ENCODE data around the gene DIS3L. TPM values are rescaled to one million over a fixed set of nuclear protein-coding genes. Genes with fewer than 3 reads are reported as not detected.

Gene DIS3L
- total and polyA plus RNA-seq, 2 of the 13 experiments (the other 11 are each of a cell fraction or from before 2014, with no cell fraction given) = 21.0 to 50.5 TPM

- TF ChIP-seq HIC2 (CRISPR knock-in tag; IDR thresholded peaks at IDR 0.05; ENCODE audit: low read depth) = no peak
- no peak for TF ChIP-seq SRF (IDR thresholded peaks at IDR 0.05; ENCODE audit: low read depth, low read length)
- TF ChIP-seq ZSCAN12 (CRISPR knock-in tag; IDR thresholded peaks at IDR 0.05) = no peak
Observed at GRCh38 chr15:66285533-66286280, 7.7 kb upstream of the DIS3L start (continued).

- TF ChIP-seq BORCS8-MEF2B (CRISPR knock-in tag; IDR thresholded peaks at IDR 0.05) (no peak), ZNF614 (CRISPR knock-in tag; IDR thresholded peaks at IDR 0.05; ENCODE audit: borderline replicate concordance) (0 out of 2 replicates have a peak, but pooled peaks have one; percentile 2), STAG1 (CRISPR knock-in tag; IDR thresholded peaks at IDR 0.05) (peak; percentile 33; the same call in 1 of the 2 replicates), MAFF (IDR thresholded peaks at IDR 0.05; ENCODE audit: low read depth, low read length) (peak; percentile 9; the same call in 1 of the 2 replicates), ZNF205 (CRISPR knock-in tag; IDR thresholded peaks at IDR 0.05) (no peak), MEIS1 (CRISPR knock-in tag; IDR thresholded peaks at IDR 0.05; ENCODE audit: borderline replicate concordance) (no peak), CREB3 (CRISPR knock-in tag; IDR thresholded peaks at IDR 0.05) (no peak), CTCF (CRISPR knock-in tag; IDR thresholded peaks at IDR 0.05) (peak; percentile 20; the same call in 1 of the 2 replicates), ARID3A (IDR thresholded peaks at IDR 0.05; ENCODE audit: low read depth, low read length) (0 out of 2 replicates have a peak, but pooled peaks have one; percentile 14), ZNF362 (CRISPR knock-in tag; IDR thresholded peaks at IDR 0.05; ENCODE audit: borderline replicate concordance) (peak; percentile 85)
- Histone ChIP-seq H3K9ac (ENCODE audit: insufficient read depth, low read depth, low read length) (no peak overlapping the region), H3K36me3 (replicated peaks in 1 of 2; ENCODE audit: control insufficient read depth in 1 of 2, insufficient read depth in 2 of 2, low read length in 2 of 2) (no peaks in the 10 kb centered on the region), H3K4me1 (ENCODE audit: insufficient read depth, low read length) (peaks cover 23% of the 10 kb centered on the region), H3K27me3 (ENCODE audit: control insufficient read depth in 1 of 2, insufficient read depth in 2 of 2, low read length in 2 of 2) (no peaks in the 10 kb centered on the region), H3K27ac (ENCODE audit: extremely low read length, insufficient read depth, low read length) (no peak overlapping the region), H3K9me3 (ENCODE audit: low read length) (no peaks in the 10 kb centered on the region), H3K4me3 (replicated peaks in 1 of 3; ENCODE audit: insufficient read depth in 1 of 3, low read depth in 2 of 3, low read length in 3 of 3) (no peak overlapping the region), H4K20me1 (ENCODE audit: insufficient read depth, low read length) (no peaks in the 10 kb centered on the region), H3K4me2 (ENCODE audit: low read depth, low read length) (peak overlapping the region; percentile 8; the same call in 1 of the 2 replicates), H2AFZ (ENCODE audit: low read length) (no peak overlapping the region), H3K79me2 (ENCODE audit: insufficient read depth, low read length) (no peaks in the 10 kb centered on the region)
- intact Hi-C loops (cut with micrococcal nuclease; ENCODE audit: unreplicated experiment) (loop anchor here (1.0 kb wide), 1 partner anchor 371 kb away; no protein-coding TSS in a partner anchor), in situ Hi-C loops (cut with HindIII; ENCODE audit: extremely low pct_ligation_motif_present, low pct_unique_long_range_greater_than_20kb) (loop anchor here (5.0 kb wide), 1 partner anchor 35 kb away; the partner anchor contains the start of gene MEGF11)
- no peak for FAIRE-seq
- no TSS peak for BruUV-seq (replicated peaks)
- CTCF ChIA-PET (ENCODE audit: low intra/inter-chr PET ratio, low total read pairs) = interaction anchor here (0.9 to 1.2 kb wide), 3 partner anchors 211 to 649 kb away, joined by 3 read pairs; no protein-coding TSS in a partner anchor
- DNase-seq (ENCODE audit: low spot score) = no peak
- POLR2A ChIA-PET = no interaction called here
- 0 out of 3 replicates have a peak, but pooled peaks have one; percentile 25 for ATAC-seq
- 15% methylated on average over 6 of the region's 6 CpGs for WGBS (ENCODE audit: low lambda C conversion rate)
Observed at GRCh38 chr15:66287461-66288057, 5.8 kb upstream of the DIS3L start.

All from HepG2 (cell line).